ENCODE data around the gene FCRL4.
"Not testable (repeated sequence)": the region's sequence is repeated elsewhere in the genome, so short reads cannot be mapped to it uniquely, and the experiment has no call there.

The FCRL4 gene

GRCh38 chr1:157566484-157567300, 31.2 kb downstream of the FCRL4 start:
- peak; percentile 48 for DNase-seq
- in situ Hi-C loops (cut with MboI; ENCODE audit: low pct_unique_long_range_greater_than_20kb, low sequenced_read_pairs) = no loop called here

DNA sequence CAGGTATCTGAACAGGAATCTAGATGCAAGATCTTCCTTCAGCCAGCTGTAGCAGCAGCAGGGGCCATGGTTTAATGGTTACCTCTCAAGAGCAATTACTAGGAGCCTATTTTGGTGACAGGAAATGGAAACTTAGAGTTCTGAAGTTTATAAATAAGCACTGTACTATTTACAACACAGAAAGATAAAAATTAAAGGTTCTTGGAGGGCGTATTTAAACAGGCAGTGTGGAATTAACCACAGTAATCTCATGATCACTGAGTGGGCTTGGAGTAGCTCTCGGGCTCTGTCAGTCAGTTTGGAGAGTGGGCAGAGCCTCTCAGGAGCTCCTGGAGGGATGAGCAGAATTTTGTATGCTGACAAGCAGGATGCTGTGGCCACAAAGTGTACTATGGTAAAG, 35.4 kb downstream of the FCRL4 start:
- in situ Hi-C loops (cut with MboI; ENCODE audit: low pct_unique_long_range_greater_than_20kb, low sequenced_read_pairs) = no loop called here
- no peak for DNase-seq

DNA sequence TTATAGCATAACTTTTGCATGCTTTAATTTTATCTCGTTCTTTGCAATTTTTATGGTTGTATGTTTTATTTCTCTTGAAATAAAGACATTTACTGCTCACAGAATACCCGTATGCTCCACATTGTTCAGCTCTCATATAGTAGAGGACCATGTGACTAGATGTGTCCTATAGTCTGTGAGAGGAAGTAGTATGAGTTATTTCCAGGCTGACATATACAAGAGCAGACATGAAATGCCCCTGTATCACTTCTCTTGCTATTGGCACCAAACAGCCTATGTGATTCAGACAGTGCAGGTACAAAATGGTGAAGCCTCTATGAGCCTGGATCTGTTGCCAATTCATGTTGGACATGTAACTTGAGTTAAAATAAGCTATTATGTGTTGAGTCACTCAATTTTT, 39.8 kb downstream of the FCRL4 start:
- no peak for DNase-seq
- in situ Hi-C loops (cut with MboI; ENCODE audit: low pct_unique_long_range_greater_than_20kb, low sequenced_read_pairs) = no loop called here

DNA sequence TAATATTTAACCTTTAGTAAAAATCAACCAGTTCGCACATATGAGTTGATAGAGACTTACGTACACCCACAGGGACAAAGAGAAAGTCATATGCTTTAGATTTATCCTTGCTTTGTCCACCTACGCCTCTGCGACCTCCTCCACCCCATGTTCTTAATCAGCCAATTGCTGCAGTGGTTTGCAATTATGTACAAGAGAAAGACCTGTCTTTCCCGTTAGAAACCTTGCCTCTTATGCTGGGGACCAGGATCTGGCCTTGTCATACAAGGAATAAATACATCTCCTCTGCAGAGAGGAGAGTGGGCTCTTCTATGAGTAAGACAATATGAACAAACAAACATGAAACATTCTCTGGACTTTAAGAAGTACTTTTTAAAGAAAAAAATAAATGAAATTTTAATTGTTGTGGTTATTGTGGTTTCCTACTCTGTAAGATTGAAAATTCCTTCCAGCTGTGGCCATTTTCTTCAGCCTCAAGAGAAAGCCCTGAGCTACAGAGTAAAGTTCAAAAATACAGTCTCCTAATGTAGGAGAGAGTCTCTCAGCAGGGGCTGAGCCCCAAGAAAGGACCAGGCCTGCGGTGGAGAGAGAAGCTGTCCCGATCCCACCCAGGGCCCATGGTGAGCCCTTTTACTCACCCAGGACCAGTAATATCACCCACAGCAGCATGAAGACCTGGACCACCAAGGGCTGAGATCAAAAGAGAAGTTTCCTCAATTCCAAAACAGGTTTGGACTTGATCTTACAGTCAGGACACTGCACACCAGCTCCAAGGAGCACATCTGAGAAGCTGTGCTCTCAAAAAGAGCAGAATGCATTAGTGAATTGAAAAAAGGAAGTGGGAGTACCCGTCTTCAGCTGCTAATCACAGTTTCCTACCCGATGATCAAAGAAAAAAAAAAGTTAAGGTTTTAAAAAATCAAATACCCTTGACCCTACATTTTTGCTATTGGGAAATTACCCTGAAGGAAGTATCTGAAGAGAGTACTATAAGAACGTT, 45.9 kb downstream of the FCRL4 start, which contains the start of gene FCRL5:
Gene FCRL5, minus strand, starts transcription at position 822 of the 1,000 bp plus-strand sequence. Its CDS starts 153 bp downstream, at position 669.
- in situ Hi-C loops (cut with MboI; ENCODE audit: low pct_unique_long_range_greater_than_20kb, low sequenced_read_pairs) = no loop called here
- DNase-seq = no peak

DNA sequence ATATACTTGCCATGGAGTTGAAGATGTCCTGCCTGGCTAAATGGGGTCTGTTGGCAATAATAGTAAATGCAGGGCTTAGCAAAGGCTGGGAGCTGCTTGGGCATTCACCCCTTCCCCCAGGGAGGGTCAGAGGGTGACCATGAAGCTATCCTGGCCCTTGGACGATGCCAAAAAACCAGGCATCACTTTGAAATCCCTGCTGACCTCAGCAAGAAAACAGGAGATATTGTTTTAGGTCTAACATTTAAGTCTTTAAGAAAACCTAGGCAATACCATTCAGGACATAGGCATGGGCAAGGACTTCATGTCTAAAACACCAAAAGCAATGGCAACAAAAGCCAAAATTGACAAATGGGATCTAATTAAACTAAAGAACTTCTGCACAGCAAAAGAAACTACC, 49.8 kb downstream of the FCRL4 start:
- DNase-seq; in situ Hi-C loops (cut with MboI; ENCODE audit: low pct_unique_long_range_greater_than_20kb, low sequenced_read_pairs): not testable (repeated sequence)

DNA sequence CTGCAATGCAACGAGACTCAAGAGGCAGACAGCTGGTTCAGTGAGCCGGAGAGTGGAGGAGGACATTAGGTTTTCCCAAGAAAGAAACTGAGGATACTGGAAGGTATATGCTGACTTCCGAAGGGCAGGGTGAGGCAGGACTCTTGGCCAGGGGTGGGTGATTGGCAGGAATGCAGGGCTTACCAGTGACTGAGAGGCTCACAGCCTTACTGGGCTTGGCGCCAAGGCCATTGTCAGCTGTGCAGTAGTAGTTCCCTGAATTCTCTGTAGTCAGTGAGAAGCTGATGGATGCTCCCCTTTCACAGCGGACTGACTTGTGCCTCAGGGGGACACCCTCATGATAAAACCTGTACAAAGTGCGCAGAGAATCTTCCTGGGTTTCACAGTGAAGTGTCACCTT, 55.2 kb downstream of the FCRL4 start:
- no peak for DNase-seq
- in situ Hi-C loops (cut with MboI; ENCODE audit: low pct_unique_long_range_greater_than_20kb, low sequenced_read_pairs) = no loop called here

GRCh38 chr1:157540852-157541251, 57.0 kb downstream of the FCRL4 start:
- DNase-seq = no peak
- in situ Hi-C loops (cut with MboI; ENCODE audit: low pct_unique_long_range_greater_than_20kb, low sequenced_read_pairs) = no loop called here

DNA sequence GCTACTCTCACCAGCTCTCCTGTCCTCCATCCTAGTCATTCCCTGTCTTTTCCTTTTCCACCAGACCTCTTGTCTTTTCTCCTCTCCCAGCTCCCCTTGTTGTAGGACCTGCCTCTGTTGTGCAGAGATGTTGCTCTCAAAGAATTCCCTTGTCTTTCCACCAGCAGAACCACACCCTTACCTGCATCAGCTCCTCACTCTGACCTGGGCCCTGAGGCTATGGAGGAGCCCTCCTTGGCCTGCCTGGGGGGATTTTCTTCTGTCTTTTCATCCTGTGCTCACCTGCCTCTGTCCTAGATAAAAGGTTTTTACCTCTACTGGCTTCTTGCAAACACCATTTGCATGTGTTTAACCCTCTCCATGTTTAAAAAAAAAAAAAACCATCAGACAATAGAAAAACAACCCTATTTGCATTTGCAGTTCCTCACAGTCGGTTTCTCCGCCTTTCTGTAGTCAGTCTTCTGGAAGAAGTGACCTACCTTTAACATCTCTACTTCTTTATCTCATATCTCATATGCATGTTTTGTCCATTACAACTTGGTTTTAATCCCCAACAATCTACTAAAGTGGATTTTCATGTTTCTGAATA, 57.6 kb downstream of the FCRL4 start:
- in situ Hi-C loops (cut with MboI; ENCODE audit: low pct_unique_long_range_greater_than_20kb, low sequenced_read_pairs) = no loop called here

GRCh38 chr1:157539568-157539967, 58.3 kb downstream of the FCRL4 start:
- no peak for DNase-seq
- in situ Hi-C loops (cut with MboI; ENCODE audit: low pct_unique_long_range_greater_than_20kb, low sequenced_read_pairs) = no loop called here

More for the DNA sequence above, 57.6 kb downstream of the FCRL4 start:
- no peak for DNase-seq

GRCh38 chr1:157532569-157532968, 65.3 kb downstream of the FCRL4 start:
- in situ Hi-C loops (cut with MboI; ENCODE audit: low pct_unique_long_range_greater_than_20kb, low sequenced_read_pairs) = no loop called here
- no peak for DNase-seq

DNA sequence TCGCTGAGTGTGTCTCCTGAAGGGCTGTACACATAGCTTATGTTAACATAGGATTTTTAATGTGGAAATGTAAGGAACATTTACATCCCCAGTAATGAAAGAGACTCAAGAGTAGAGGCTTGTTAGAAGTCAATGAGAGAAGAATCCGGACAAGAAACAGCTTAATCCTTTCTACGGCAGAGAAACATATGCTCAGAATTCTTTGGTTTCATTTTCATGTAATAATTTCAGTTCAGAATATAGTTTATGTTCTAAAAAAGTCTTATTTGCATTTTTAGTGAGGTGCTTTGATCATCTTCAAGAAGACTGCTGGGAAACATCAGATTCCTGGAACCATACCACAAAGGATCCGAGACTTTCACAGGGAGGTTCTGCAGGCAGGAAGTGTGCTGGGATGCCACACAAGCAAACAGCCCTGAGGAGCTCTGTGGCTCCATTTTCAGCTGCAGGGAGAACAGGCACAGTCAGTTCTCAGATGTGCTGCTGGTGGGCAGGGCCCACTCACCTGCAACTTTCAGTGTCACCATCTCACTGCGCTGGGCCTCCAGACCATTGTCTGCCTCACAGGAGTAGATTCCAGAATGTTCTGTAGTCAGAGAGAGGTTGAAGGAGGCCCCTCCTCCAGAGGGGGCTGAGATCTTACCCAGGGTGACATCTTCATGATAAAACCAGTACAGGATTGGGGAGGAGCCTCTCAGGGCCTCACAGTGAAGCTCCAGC, 74.0 kb downstream of the FCRL4 start:
- DNase-seq = no peak
- in situ Hi-C loops (cut with MboI; ENCODE audit: low pct_unique_long_range_greater_than_20kb, low sequenced_read_pairs) = no loop called here

Data from KBM-7 (cell line).